SK-N-SH treated with all-trans-retinoic acid at 6 μM for 48 hours (cell line): ENCODE data around the gene SEC22C.
A peak's percentile ranks its signal among the peaks of the same experiment; 100 is the strongest.

Experiments used
- ATAC-seq: fragments of 200-7000 bp; cut with Tn5 transposase; 3 replicates; pipeline ENCODE4 v1.9.1; 2020; ENCODE audit warnings: mild to moderate bottlenecking, moderate library complexity
- ARNTL ChIP-seq: fragments of 450-650 bp; formaldehyde crosslinking; IDR thresholded peaks from 2 replicates; pipeline ENCODE4 v1.5.0; 2020; ENCODE audit warnings: low read depth, mild to moderate bottlenecking, moderate library complexity, borderline replicate concordance
- BACH2 ChIP-seq: fragments of 250-450 bp; sonication (Bioruptor Pico); IDR thresholded peaks from 2 replicates; pipeline ENCODE4 v1.9.0; 2021; ENCODE audit warnings: mild to moderate bottlenecking, borderline replicate concordance
- CREB5 ChIP-seq: fragments of 250-450 bp; sonication (Bioruptor Pico); IDR thresholded peaks from 2 replicates; pipeline ENCODE4 v1.5.1; 2020; ENCODE audit warnings: low read depth, mild to moderate bottlenecking, moderate library complexity
- CSDC2 ChIP-seq: fragments of 250-450 bp; sonication (Bioruptor Pico); IDR thresholded peaks from 2 replicates; pipeline ENCODE4 v1.5.0; 2020; ENCODE audit warnings: mild to moderate bottlenecking, moderate library complexity
- ESRRG ChIP-seq: fragments of 250-450 bp; sonication (Bioruptor Pico); IDR thresholded peaks from 2 replicates; pipeline ENCODE4 v1.6.1; 2021; ENCODE audit warnings: mild to moderate bottlenecking
- GLIS3 ChIP-seq: fragments of 250-450 bp; sonication (Bioruptor Pico); IDR thresholded peaks from 2 replicates; pipeline ENCODE4 v1.5.0; 2020; ENCODE audit warnings: mild to moderate bottlenecking, moderate library complexity
- ISL1 ChIP-seq: fragments of 250-450 bp; sonication (Bioruptor Pico); IDR thresholded peaks from 2 replicates; pipeline ENCODE4 v2.1.2; 2022; ENCODE audit warnings: mild to moderate bottlenecking, moderate library complexity
- OSR1 ChIP-seq: fragments of 250-450 bp; sonication (Bioruptor Pico); IDR thresholded peaks from 2 replicates; pipeline ENCODE4 v1.8.0; 2022; ENCODE audit warnings: moderate library complexity, mild to moderate bottlenecking, inconsistent platforms
- POU6F1 ChIP-seq: fragments of 250-450 bp; sonication (Bioruptor Pico); IDR thresholded peaks from 2 replicates; pipeline ENCODE4 v1.8.0; 2021; ENCODE audit warnings: low read depth, mild to moderate bottlenecking, moderate library complexity, borderline replicate concordance
- PPARA ChIP-seq: fragments of 250-450 bp; sonication (Bioruptor Pico); IDR thresholded peaks from 2 replicates; pipeline ENCODE4 v1.5.0; 2020; ENCODE audit warnings: mild to moderate bottlenecking, borderline replicate concordance
- SNAI2 ChIP-seq: fragments of 250-450 bp; sonication (Bioruptor Pico); IDR thresholded peaks from 2 replicates; pipeline ENCODE4 v1.5.0; 2020; ENCODE audit warnings: mild to moderate bottlenecking, moderate library complexity
- TCF4 ChIP-seq: fragments of 250-450 bp; sonication (Bioruptor Pico); IDR thresholded peaks from 2 replicates; pipeline ENCODE4 v1.8.0; 2021; ENCODE audit warnings: mild to moderate bottlenecking, moderate library complexity, borderline replicate concordance
- TOX ChIP-seq: fragments of 250-450 bp; sonication (Bioruptor Pico); IDR thresholded peaks from 2 replicates; pipeline ENCODE4 v1.8.0; 2021; ENCODE audit warnings: mild to moderate bottlenecking, moderate library complexity, borderline replicate concordance
- TSHZ2 ChIP-seq: fragments of 250-450 bp; sonication (Bioruptor Pico); IDR thresholded peaks from 2 replicates; pipeline ENCODE4 v1.5.0; 2020; ENCODE audit warnings: mild to moderate bottlenecking, moderate library complexity
- ZC3H10 ChIP-seq: fragments of 250-450 bp; sonication (Bioruptor Pico); IDR thresholded peaks from 2 replicates; pipeline ENCODE4 v1.5.1; 2021; ENCODE audit warnings: mild to moderate bottlenecking, moderate library complexity
- ZFP3 ChIP-seq: fragments of 250-450 bp; sonication (Bioruptor Pico); IDR thresholded peaks from 2 replicates; pipeline ENCODE4 v1.5.0; 2020; ENCODE audit warnings: mild to moderate bottlenecking, moderate library complexity
- ZFP30 ChIP-seq: fragments of 450-650 bp; formaldehyde crosslinking; IDR thresholded peaks from 2 replicates; pipeline ENCODE4 v1.5.0; 2022; ENCODE audit warnings: mild to moderate bottlenecking, moderate library complexity
- ZNF565 ChIP-seq: fragments of 450-650 bp; formaldehyde crosslinking; conservative IDR thresholded peaks from 2 replicates; pipeline ENCODE4 v1.5.0; 2020; ENCODE audit warnings: low read depth, mild to moderate bottlenecking, moderate library complexity
- ZNF70 ChIP-seq: fragments of 450-650 bp; formaldehyde crosslinking; IDR thresholded peaks from 2 replicates; pipeline ENCODE4 v1.5.0; 2020; ENCODE audit warnings: mild to moderate bottlenecking, moderate library complexity
- ZNF8 ChIP-seq: fragments of 450-650 bp; formaldehyde crosslinking; IDR thresholded peaks from 2 replicates; pipeline ENCODE4 v1.5.0; 2020; ENCODE audit warnings: mild to moderate bottlenecking, moderate library complexity
- TF ChIP-seq, protein P1 (sequence below): fragments of 250-450 bp; sonication (Bioruptor Pico); IDR thresholded peaks from 2 replicates; pipeline ENCODE4 v1.5.1; 2021; ENCODE audit warnings: mild to moderate bottlenecking, moderate library complexity
- TF ChIP-seq, protein P2 (sequence below): fragments of 250-450 bp; sonication (Bioruptor Pico); IDR thresholded peaks from 2 replicates; pipeline ENCODE4 v1.8.0; 2020; ENCODE audit warnings: mild to moderate bottlenecking, moderate library complexity, borderline replicate concordance

SEC22C gene

DNA sequence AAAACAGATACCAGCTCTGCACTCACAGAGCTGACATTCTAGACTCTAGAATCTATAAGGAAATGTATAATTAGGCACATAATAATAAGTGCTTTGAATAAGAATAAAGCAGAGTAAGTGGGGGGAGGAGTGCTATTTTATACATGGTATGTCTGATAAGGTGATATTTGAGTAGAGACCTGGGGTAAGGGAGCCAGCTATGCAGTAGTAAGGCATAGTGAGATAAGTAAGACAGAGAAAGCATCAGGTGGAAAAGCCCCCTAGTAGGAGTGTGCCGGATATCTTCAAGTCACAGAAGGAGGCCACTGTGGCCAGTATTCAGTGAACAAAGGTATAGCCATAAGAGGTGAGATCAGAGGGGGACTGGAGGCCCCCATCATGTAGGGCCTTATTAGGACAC, 11.9 kb upstream of the SEC22C start:
- TF ChIP-seq GLIS3 (CRISPR knock-in tag) (no peak), ARNTL (CRISPR knock-in tag) (no peak), TSHZ2 (CRISPR knock-in tag) (no peak), ESRRG (no peak), CREB5 (CRISPR knock-in tag) (no peak), TCF4 (CRISPR knock-in tag) (no peak), ZFP30 (CRISPR knock-in tag) (no peak), ZFP3 (CRISPR knock-in tag) (no peak), CSDC2 (CRISPR knock-in tag) (no peak), ZNF565 (no peak), POU6F1 (CRISPR knock-in tag) (no peak), BACH2 (CRISPR knock-in tag) (no peak), ZC3H10 (CRISPR knock-in tag) (no peak), ZNF70 (no peak), PPARA (CRISPR knock-in tag) (no peak), SNAI2 (CRISPR knock-in tag) (no peak), ISL1 (CRISPR knock-in tag) (no peak), ZNF8 (CRISPR knock-in tag) (no peak)
- TF ChIP-seq, protein P1, sequence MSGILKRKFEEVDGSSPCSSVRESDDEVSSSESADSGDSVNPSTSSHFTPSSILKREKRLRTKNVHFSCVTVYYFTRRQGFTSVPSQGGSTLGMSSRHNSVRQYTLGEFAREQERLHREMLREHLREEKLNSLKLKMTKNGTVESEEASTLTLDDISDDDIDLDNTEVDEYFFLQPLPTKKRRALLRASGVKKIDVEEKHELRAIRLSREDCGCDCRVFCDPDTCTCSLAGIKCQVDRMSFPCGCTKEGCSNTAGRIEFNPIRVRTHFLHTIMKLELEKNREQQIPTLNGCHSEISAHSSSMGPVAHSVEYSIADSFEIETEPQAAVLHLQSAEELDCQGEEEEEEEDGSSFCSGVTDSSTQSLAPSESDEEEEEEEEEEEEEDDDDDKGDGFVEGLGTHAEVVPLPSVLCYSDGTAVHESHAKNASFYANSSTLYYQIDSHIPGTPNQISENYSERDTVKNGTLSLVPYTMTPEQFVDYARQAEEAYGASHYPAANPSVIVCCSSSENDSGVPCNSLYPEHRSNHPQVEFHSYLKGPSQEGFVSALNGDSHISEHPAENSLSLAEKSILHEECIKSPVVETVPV (CRISPR knock-in tag) = no peak
- no peak for ATAC-seq

- ATAC-seq = no peak
- TF ChIP-seq ZFP30 (CRISPR knock-in tag) (no peak), TCF4 (CRISPR knock-in tag) (no peak), BACH2 (CRISPR knock-in tag) (no peak)
These were observed 10.0 kb upstream of the SEC22C start for GRCh38 chr3:42591811-42592210.

GRCh38 chr3:42590989-42591756, 9.4 kb upstream of the SEC22C start:
- ATAC-seq = peak; percentile 38
- TF ChIP-seq ZNF70 = no peak
- TF ChIP-seq TCF4 (CRISPR knock-in tag) = no peak
- no peak for TF ChIP-seq ESRRG
- TF ChIP-seq ISL1 (CRISPR knock-in tag) = no peak
- TF ChIP-seq, protein P1 (CRISPR knock-in tag) = no peak
- TF ChIP-seq BACH2 (CRISPR knock-in tag) = no peak
- TF ChIP-seq ARNTL (CRISPR knock-in tag) = no peak
- TF ChIP-seq ZC3H10 (CRISPR knock-in tag) = no peak
- TF ChIP-seq TOX (CRISPR knock-in tag) = no peak
- no peak for TF ChIP-seq OSR1 (CRISPR knock-in tag)
- TF ChIP-seq, protein P2, sequence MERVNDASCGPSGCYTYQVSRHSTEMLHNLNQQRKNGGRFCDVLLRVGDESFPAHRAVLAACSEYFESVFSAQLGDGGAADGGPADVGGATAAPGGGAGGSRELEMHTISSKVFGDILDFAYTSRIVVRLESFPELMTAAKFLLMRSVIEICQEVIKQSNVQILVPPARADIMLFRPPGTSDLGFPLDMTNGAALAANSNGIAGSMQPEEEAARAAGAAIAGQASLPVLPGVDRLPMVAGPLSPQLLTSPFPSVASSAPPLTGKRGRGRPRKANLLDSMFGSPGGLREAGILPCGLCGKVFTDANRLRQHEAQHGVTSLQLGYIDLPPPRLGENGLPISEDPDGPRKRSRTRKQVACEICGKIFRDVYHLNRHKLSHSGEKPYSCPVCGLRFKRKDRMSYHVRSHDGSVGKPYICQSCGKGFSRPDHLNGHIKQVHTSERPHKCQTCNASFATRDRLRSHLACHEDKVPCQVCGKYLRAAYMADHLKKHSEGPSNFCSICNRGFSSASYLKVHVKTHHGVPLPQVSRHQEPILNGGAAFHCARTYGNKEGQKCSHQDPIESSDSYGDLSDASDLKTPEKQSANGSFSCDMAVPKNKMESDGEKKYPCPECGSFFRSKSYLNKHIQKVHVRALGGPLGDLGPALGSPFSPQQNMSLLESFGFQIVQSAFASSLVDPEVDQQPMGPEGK (CRISPR knock-in tag) = no peak
- TF ChIP-seq CSDC2 (CRISPR knock-in tag) = no peak
- TF ChIP-seq ZFP30 (CRISPR knock-in tag) = no peak
- no peak for TF ChIP-seq ZNF8 (CRISPR knock-in tag)
- TF ChIP-seq PPARA (CRISPR knock-in tag) = no peak
- no peak for TF ChIP-seq TSHZ2 (CRISPR knock-in tag)
- TF ChIP-seq SNAI2 (CRISPR knock-in tag) = no peak
- TF ChIP-seq ZFP3 (CRISPR knock-in tag) = no peak
- TF ChIP-seq ZNF565 = no peak
- TF ChIP-seq, all 23 proteins: peak for 0
